IMR-90 (cell line): ENCODE results near the gene STK32A. TPM values are rescaled to one million over a fixed set of nuclear protein-coding genes. Genes with fewer than 3 reads are reported as not detected.

Experiments
- ATAC-seq: fragments of 200-7000 bp; cut with Tn5 transposase; 2 replicates; pipeline ENCODE4 v1.9.1; 2020; ENCODE audit warnings: low read depth, mild to moderate bottlenecking, moderate library complexity
- BruUV-seq: library from RNA; stranded (reverse); fragments of 400-500 nt; replicated peaks from 2 replicates; lab custom pipeline; 2021; lab: Mats Ljungman, UMichigan
- CTCF ChIA-PET: fragments of 300-600 bp; formaldehyde crosslinking; extraction: SDS; loops from one replicate; lab custom pipeline; 2021; ENCODE audit warnings: antibody characterized with exemption; lab: Yijun Ruan, JAX
- POLR2A ChIA-PET: fragments of 300-600 bp; sonication (Branson Sonifier 250); formaldehyde crosslinking; loops from one replicate; lab custom pipeline; 2022; ENCODE audit warnings: antibody characterized with exemption; ENCODE audit not compliant: unreplicated experiment; lab: Charles Lee
- DNase-seq: peaks from one replicate; pipeline ENCODE4 v3.0.0; 2013
- H2AFZ ChIP-seq: replicated peaks from 2 replicates; pipeline ENCODE3; 2013; ENCODE audit warnings: low read length, mild to moderate bottlenecking; ENCODE audit not compliant: poor library complexity
- H2AK5ac ChIP-seq: 2 replicates; pipeline ENCODE4 v1.6.1; 2013; ENCODE audit warnings: low read depth, low read length, inconsistent platforms
- H2AK9ac ChIP-seq: replicated peaks from 2 replicates; pipeline ENCODE3; 2013; ENCODE audit warnings: mild to moderate bottlenecking, low read depth, low read length, moderate library complexity; ENCODE audit not compliant: poor library complexity
- H2BK120ac ChIP-seq: 2 replicates; pipeline ENCODE4 v1.6.1; 2013; ENCODE audit warnings: low read depth, low read length, inconsistent platforms
- H2BK15ac ChIP-seq: 3 replicates; pipeline ENCODE4 v1.6.1; 2013; ENCODE audit warnings: low read depth, low read length, inconsistent platforms
- H2BK20ac ChIP-seq: 2 replicates; pipeline ENCODE4 v1.6.1; 2013; ENCODE audit warnings: low read depth, mild to moderate bottlenecking, inconsistent platforms, low read length, moderate library complexity
- H2BK5ac ChIP-seq: 2 replicates; pipeline ENCODE4 v1.6.1; 2013; ENCODE audit warnings: mild to moderate bottlenecking, low read depth, low read length, inconsistent platforms; ENCODE audit not compliant: poor library complexity, severe bottlenecking
- H3K14ac ChIP-seq: replicated peaks from 2 replicates; pipeline ENCODE4 v1.6.1; 2013; ENCODE audit warnings: low read depth, low read length, inconsistent platforms
- H3K18ac ChIP-seq: 2 replicates; pipeline ENCODE4 v1.6.1; 2013; ENCODE audit warnings: low read depth, low read length, control low read depth
- H3K23ac ChIP-seq: 2 replicates; pipeline ENCODE4 v1.6.1; 2013; ENCODE audit warnings: low read depth, low read length, inconsistent platforms
- H3K27ac ChIP-seq: 2 replicates; pipeline ENCODE4 v1.5.1; 2013; ENCODE audit warnings: mild to moderate bottlenecking, control low read depth, low read length; ENCODE audit not compliant: insufficient read depth
- H3K27me3 ChIP-seq: 2 replicates; pipeline ENCODE4 v1.6.1; 2013; ENCODE audit warnings: low read length; ENCODE audit not compliant: control insufficient read depth, insufficient read depth
- H3K36me3 ChIP-seq: 2 replicates; pipeline ENCODE4 v1.6.1; 2013; ENCODE audit warnings: low read length, mixed read lengths; ENCODE audit not compliant: control insufficient read depth, insufficient read depth
- H3K4ac ChIP-seq: 2 replicates; pipeline ENCODE4 v1.6.1; 2013; ENCODE audit warnings: low read depth, low read length, inconsistent platforms
- H3K4me1 ChIP-seq: 2 replicates; pipeline ENCODE4 v1.6.1; 2013; ENCODE audit warnings: low read length, mixed read lengths; ENCODE audit not compliant: control insufficient read depth, insufficient read depth
- H3K4me2 ChIP-seq: 2 replicates; pipeline ENCODE4 v1.6.1; 2013; ENCODE audit warnings: low read depth, mild to moderate bottlenecking, control low read depth, low read length, moderate library complexity
- H3K4me3 ChIP-seq: 2 replicates; pipeline ENCODE4 v1.5.1; 2013; ENCODE audit warnings: low read depth, mild to moderate bottlenecking, control low read depth, low read length, moderate library complexity; ENCODE audit not compliant: insufficient read depth
- H3K56ac ChIP-seq: 2 replicates; pipeline ENCODE4 v1.6.1; 2013; ENCODE audit warnings: low read length, inconsistent platforms; ENCODE audit not compliant: insufficient read depth; ENCODE audit errors: extremely low read depth
- H3K79me1 ChIP-seq, 2 experiments: 2 replicates each; pipeline ENCODE4 v1.6.1; 2013; ENCODE audit warnings: low read length in 2 of 2, inconsistent platforms in 1 of 2, low read depth in 1 of 2
- H3K9ac ChIP-seq: 2 replicates; pipeline ENCODE4 v1.6.1; 2013; ENCODE audit warnings: low read depth, low read length, control low read depth
- H3K9me1 ChIP-seq: 2 replicates; pipeline ENCODE4 v1.6.1; 2013; ENCODE audit warnings: low read length, inconsistent platforms; ENCODE audit not compliant: insufficient read depth
- H3K9me3 ChIP-seq: 2 replicates; pipeline ENCODE4 v1.6.1; 2013; ENCODE audit warnings: low read length; ENCODE audit not compliant: control insufficient read depth, insufficient read depth
- H4K20me1 ChIP-seq: 2 replicates; pipeline ENCODE4 v1.6.1; 2013; ENCODE audit warnings: low read length, inconsistent platforms; ENCODE audit not compliant: insufficient read depth
- H4K5ac ChIP-seq: 2 replicates; pipeline ENCODE4 v1.6.1; 2013; ENCODE audit warnings: mild to moderate bottlenecking, low read depth, low read length, control low read depth
- H4K8ac ChIP-seq, 2 experiments: 2 replicates each; pipeline ENCODE4 v1.6.1; 2013; ENCODE audit warnings: low read depth in 2 of 2, low read length in 2 of 2, control low read depth in 1 of 2, inconsistent platforms in 1 of 2
- H4K91ac ChIP-seq: 2 replicates; pipeline ENCODE4 v1.6.1; 2013; ENCODE audit warnings: low read depth, low read length, inconsistent platforms; ENCODE audit not compliant: insufficient read depth
- BHLHE40 ChIP-seq: fragments of 150-350 bp; IDR thresholded peaks from 2 replicates; pipeline ENCODE4 v1.6.1; 2016; ENCODE audit warnings: mild to moderate bottlenecking, low read depth, low read length
- CHD1 ChIP-seq: IDR thresholded peaks from 2 replicates; pipeline ENCODE4 v1.6.1; 2012; ENCODE audit warnings: low read depth, low read length, improper control_type of control experiment
- MAFK ChIP-seq: IDR thresholded peaks from 2 replicates; pipeline ENCODE4 v1.6.1; 2012; ENCODE audit warnings: low read depth, low read length, improper control_type of control experiment
- RCOR1 ChIP-seq: IDR thresholded peaks from 2 replicates; pipeline ENCODE4 v1.6.1; 2012; ENCODE audit warnings: mild to moderate bottlenecking, low read length, improper control_type of control experiment; ENCODE audit not compliant: insufficient replicate concordance
- WGBS, 2 experiments: methylation state at CpG; one replicate each; pipeline versions ENCODE4 v1.1.5 to v1.1.7; 2013; ENCODE audit warnings: missing lambda C conversion rate in 2 of 2; ENCODE audit not compliant: insufficient read length in 1 of 2; ENCODE audit errors: extremely low coverage in 2 of 2; 5-methylcytosine and 5-hydroxymethylcytosine counted together
- dilution Hi-C: fragments of 300-500 bp; cut with HindIII; formaldehyde crosslinking; loops from one replicate; pipeline ENCODE4 v1.14.3; 2018; ENCODE audit warnings: low sequenced_read_pairs; ENCODE audit not compliant: unreplicated experiment
- in situ Hi-C: fragments of 300-500 bp; cut with MboI; formaldehyde crosslinking; loops from 3 replicates; pipeline ENCODE4 v1.14.3; 2019; ENCODE audit warnings: low sequenced_read_pairs, inconsistent platforms, mixed read lengths
- intact Hi-C: fragments of 100-400 bp; cut with micrococcal nuclease; formaldehyde crosslinking; loops from 2 replicates; pipeline ENCODE4 v1.10.0; 2022
- polyA plus RNA-seq, 3 experiments: library from polyadenylated mRNA; depleted of rRNA; stranded (reverse); fragments of >200 nt; gene quantifications; 2 replicates each; pipeline ENCODE4 v1.2.3, GENCODE V29; 2012; ENCODE audit warnings: low replicate concordance in 1 of 3
- total RNA-seq: library from RNA; depleted of rRNA; stranded (reverse); fragments of >200 nt; gene quantifications from 2 replicates; pipeline ENCODE4 v1.2.3, GENCODE V29; 2012

The STK32A gene
- total and polyA plus RNA-seq, 2 of the 4 experiments (the other 2 are of a cell fraction) = 0.12 to 0.18 TPM

DNA sequence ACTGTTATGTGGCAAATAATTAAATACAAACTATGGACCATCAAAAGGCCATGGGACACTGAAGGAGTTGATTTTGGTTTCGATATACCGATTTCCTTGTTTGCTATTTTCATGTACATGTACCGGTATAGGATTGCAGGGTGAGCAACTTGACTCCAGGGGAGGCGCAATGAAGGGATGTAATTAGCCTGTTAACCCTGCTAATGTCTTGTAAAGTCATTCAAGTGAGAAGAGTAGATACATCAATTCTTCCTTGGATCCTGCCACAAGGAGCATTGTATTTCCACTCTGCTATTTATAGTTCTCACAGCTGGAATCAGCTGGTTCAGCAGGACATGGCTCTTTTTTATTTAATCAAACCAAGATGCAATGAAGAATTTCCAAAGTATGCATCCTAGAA lies 102.0 kb downstream of the STK32A start:
- Histone ChIP-seq H3K79me1 (no peaks in the 10 kb centered on the region), H3K36me3 (no peaks in the 10 kb centered on the region), H4K5ac (no peak overlapping the region), H3K18ac (no peak overlapping the region), H2AK9ac (no peak overlapping the region), H3K9ac (no peak overlapping the region), H3K23ac (no peak overlapping the region), H2AFZ (no peak overlapping the region), H3K4ac (no peak overlapping the region), H4K8ac (no peak overlapping the region), H3K4me1 (no peaks in the 10 kb centered on the region), H4K20me1 (no peaks in the 10 kb centered on the region), H2BK15ac (no peak overlapping the region), H4K91ac (no peak overlapping the region), H3K9me1 (no peaks in the 10 kb centered on the region), H3K9me3 (no peaks in the 10 kb centered on the region), H2BK20ac (no peak overlapping the region), H3K27me3 (peaks cover 3% of the 10 kb centered on the region; the same call in 1 of the 2 replicates), H2AK5ac (no peak overlapping the region), H3K27ac (no peak overlapping the region), H3K4me3 (no peak overlapping the region), H3K14ac (no peak overlapping the region), H2BK5ac (no peak overlapping the region), H2BK120ac (no peak overlapping the region), H3K56ac (no peak overlapping the region), H3K4me2 (peak overlapping the region; percentile 35; the same call in 1 of the 2 replicates)
- intact Hi-C loops (no loop called here), dilution Hi-C loops (no loop called here), in situ Hi-C loops (no loop called here)
- no peak for TF ChIP-seq BHLHE40
- no peak for TF ChIP-seq RCOR1
- TF ChIP-seq MAFK = no peak
- no peak for TF ChIP-seq CHD1
- CTCF ChIA-PET = no interaction called here
- BruUV-seq = no TSS peak
- no CpG with 5 or more reads among the region's 4 CpGs for WGBS, 2 experiments
- DNase-seq (no peak), ATAC-seq (no peak)
- POLR2A ChIA-PET = no interaction called here
